Suprapubic skin (tissue), 4 donors: ENCODE measurements around the gene KRTAP10-6.

Experiments
- CTCF ChIP-seq, 2 donors: fragments of 200-600 bp in 1 of 2; fragments of 450-650 bp in 1 of 2; sonication (generic) in 1 of 2; IDR thresholded peaks; one replicate each; pipeline ENCODE4 v1.5.1; 2016 to 2019; ENCODE audit warnings: antibody characterized with exemption in 2 of 2, mild to moderate bottlenecking in 1 of 2, moderate library complexity in 1 of 2
- EP300 ChIP-seq: sonication (generic); formaldehyde crosslinking; IDR thresholded peaks from one replicate; pipeline ENCODE4 v1.6.1; 2017; ENCODE audit warnings: antibody characterized with exemption
- POLR2A ChIP-seq, 2 donors: fragments of 450-650 bp; IDR thresholded peaks; one replicate each; pipeline ENCODE4 v1.6.1; 2017; ENCODE audit warnings: antibody characterized with exemption in 2 of 2, mild to moderate bottlenecking in 2 of 2, moderate library complexity in 2 of 2
- POLR2AphosphoS5 ChIP-seq, 3 donors: sonication (generic); formaldehyde crosslinking; IDR thresholded peaks; one replicate each; pipeline ENCODE4 v1.6.1; 2017; ENCODE audit warnings: antibody characterized with exemption in 3 of 3

- TF ChIP-seq POLR2A (IDR thresholded peaks at IDR 0.05), result no peak
- no peak for TF ChIP-seq CTCF (IDR thresholded peaks at IDR 0.05)
- TF ChIP-seq POLR2AphosphoS5 (IDR thresholded peaks at IDR 0.05), result no peak
- TF ChIP-seq EP300, result no peak
Measured at GRCh38 chr21:44590311-44590721, 2.0 kb downstream of the KRTAP10-6 start.
